ENCODE data around the gene H6PD. TPM values are rescaled to one million over a fixed set of nuclear protein-coding genes. Genes with fewer than 3 reads are reported as not detected.

H6PD gene
- total and polyA plus RNA-seq, 9 of the 15 experiments (the other 6 are each of a cell fraction or from before 2014, with no cell fraction given): 0.04 to 2.5 (median 0.95) TPM

GRCh38 chr1:9275567-9276034 is 41.0 kb downstream of the H6PD start (continued):
- TF ChIP-seq RCOR1 (IDR thresholded peaks at IDR 0.05; ENCODE audit: borderline replicate concordance in 1 of 2, low read depth in 2 of 2, low read length in 2 of 2) (peak in 1 of 2 experiments; percentile 89; a peak in 2 of 4 replicates), PHB2 (IDR thresholded peaks at IDR 0.05; ENCODE audit: low read depth) (no peak), MITF (IDR thresholded peaks at IDR 0.05) (0 out of 2 replicates have a peak, but pooled peaks have one; percentile 27), CREB3L1 (IDR thresholded peaks at IDR 0.05; ENCODE audit: borderline replicate concordance, low read depth) (no peak), TAF1 (IDR thresholded peaks at IDR 0.05; ENCODE audit: control insufficient read depth, extremely low read depth, insufficient read depth, low read length, severe bottlenecking) (no peak), NFE2 (IDR thresholded peaks at IDR 0.05; ENCODE audit: low read depth) (peak; percentile 76), EGR1 (conservative IDR thresholded peaks at IDR 0.05) (peak; percentile 98), CBFA2T2 (conservative IDR thresholded peaks at IDR 0.05) (peak; percentile 84), HDAC1 (IDR thresholded peaks at IDR 0.05) (0 out of 4 replicates have a peak, but pooled peaks of 1 of the 2 experiments have one; percentile 18), NCOA2 (IDR thresholded peaks at IDR 0.05; ENCODE audit: partially characterized antibody in 2 of 2) (no peak), MAFK (IDR thresholded peaks at IDR 0.05; ENCODE audit: low read length) (peak; percentile 35), BACH1 (tag; IDR thresholded peaks at IDR 0.05) (peak; percentile 53; the same call in 1 of the 2 replicates), NCOR1 (IDR thresholded peaks at IDR 0.05) (peak; percentile 49; the same call in 1 of the 2 replicates), MAFG (tag; conservative IDR thresholded peaks at IDR 0.05) (peak; percentile 51), THRAP3 (IDR thresholded peaks at IDR 0.05; ENCODE audit: borderline replicate concordance) (no peak), TAL1 (IDR thresholded peaks at IDR 0.05) (peak; percentile 14; the same call in 1 of the 2 replicates), XRCC5 (IDR thresholded peaks at IDR 0.05; ENCODE audit: low read depth, low read length) (0 out of 2 replicates have a peak, but pooled peaks have one; percentile 34), SMARCC2 (IDR thresholded peaks at IDR 0.05; ENCODE audit: low read depth) (0 out of 2 replicates have a peak, but pooled peaks have one; percentile 28), VEZF1 (CRISPR knock-in tag; IDR thresholded peaks at IDR 0.05) (peak; percentile 50; the same call in 1 of the 2 replicates)
- TF ChIP-seq, protein P1, sequence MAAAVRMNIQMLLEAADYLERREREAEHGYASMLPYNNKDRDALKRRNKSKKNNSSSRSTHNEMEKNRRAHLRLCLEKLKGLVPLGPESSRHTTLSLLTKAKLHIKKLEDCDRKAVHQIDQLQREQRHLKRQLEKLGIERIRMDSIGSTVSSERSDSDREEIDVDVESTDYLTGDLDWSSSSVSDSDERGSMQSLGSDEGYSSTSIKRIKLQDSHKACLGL (CRISPR knock-in tag; IDR thresholded peaks at IDR 0.05; ENCODE audit: borderline replicate concordance, poor library complexity, severe bottlenecking): no peak
- TF ChIP-seq, protein P2, sequence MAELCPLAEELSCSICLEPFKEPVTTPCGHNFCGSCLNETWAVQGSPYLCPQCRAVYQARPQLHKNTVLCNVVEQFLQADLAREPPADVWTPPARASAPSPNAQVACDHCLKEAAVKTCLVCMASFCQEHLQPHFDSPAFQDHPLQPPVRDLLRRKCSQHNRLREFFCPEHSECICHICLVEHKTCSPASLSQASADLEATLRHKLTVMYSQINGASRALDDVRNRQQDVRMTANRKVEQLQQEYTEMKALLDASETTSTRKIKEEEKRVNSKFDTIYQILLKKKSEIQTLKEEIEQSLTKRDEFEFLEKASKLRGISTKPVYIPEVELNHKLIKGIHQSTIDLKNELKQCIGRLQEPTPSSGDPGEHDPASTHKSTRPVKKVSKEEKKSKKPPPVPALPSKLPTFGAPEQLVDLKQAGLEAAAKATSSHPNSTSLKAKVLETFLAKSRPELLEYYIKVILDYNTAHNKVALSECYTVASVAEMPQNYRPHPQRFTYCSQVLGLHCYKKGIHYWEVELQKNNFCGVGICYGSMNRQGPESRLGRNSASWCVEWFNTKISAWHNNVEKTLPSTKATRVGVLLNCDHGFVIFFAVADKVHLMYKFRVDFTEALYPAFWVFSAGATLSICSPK (IDR thresholded peaks at IDR 0.05; ENCODE audit: borderline replicate concordance): no peak
